Astrocyte (in vitro differentiated cells and primary cell): ENCODE results near the gene MLXIP. TPM values are rescaled to one million over a fixed set of nuclear protein-coding genes. Genes with fewer than 3 reads are reported as not detected.

Experiments
- DNase-seq: peaks from one replicate; pipeline ENCODE4 v3.0.0-alpha.2; 2010; ENCODE audit warnings: low read depth
- FAIRE-seq: peaks from 2 replicates; lab custom pipeline; 2011; peaks lifted over from hg19 to GRCh38; lab: Jason Lieb, UNC
- H2AFZ ChIP-seq: 2 replicates; pipeline ENCODE4 v1.6.0; 2012; ENCODE audit warnings: low read depth, low read length, inconsistent platforms
- H3K27ac ChIP-seq: 2 replicates; pipeline ENCODE4 v1.5.1; 2011; ENCODE audit warnings: low read depth, low read length, inconsistent platforms
- H3K27me3 ChIP-seq: 2 replicates; pipeline ENCODE4 v1.6.0; 2011; ENCODE audit warnings: low read length, inconsistent platforms; ENCODE audit not compliant: insufficient read depth
- H3K36me3 ChIP-seq: 2 replicates; pipeline ENCODE4 v1.5.1; 2011; ENCODE audit warnings: low read length, inconsistent platforms; ENCODE audit not compliant: insufficient read depth
- H3K4me1 ChIP-seq: 2 replicates; pipeline ENCODE4 v1.5.1; 2011; ENCODE audit warnings: low read length, inconsistent platforms; ENCODE audit not compliant: insufficient read depth
- H3K4me2 ChIP-seq: 2 replicates; pipeline ENCODE4 v1.6.0; 2012; ENCODE audit warnings: low read length, inconsistent platforms
- H3K4me3 ChIP-seq: 2 replicates; pipeline ENCODE4 v1.5.1; 2011; ENCODE audit warnings: low read depth, mild to moderate bottlenecking, low read length, inconsistent platforms; ENCODE audit not compliant: insufficient read depth
- H3K79me2 ChIP-seq: 2 replicates; pipeline ENCODE4 v1.6.0; 2012; ENCODE audit warnings: mild to moderate bottlenecking, low read length, inconsistent platforms; ENCODE audit not compliant: insufficient read depth
- H3K9ac ChIP-seq: 2 replicates; pipeline ENCODE4 v1.6.0; 2012; ENCODE audit warnings: mild to moderate bottlenecking, low read length, inconsistent platforms
- H3K9me3 ChIP-seq: 2 replicates; pipeline ENCODE4 v1.5.1; 2012; ENCODE audit warnings: low read depth, mild to moderate bottlenecking, low read length, inconsistent platforms; ENCODE audit not compliant: insufficient read depth
- H4K20me1 ChIP-seq: 2 replicates; pipeline ENCODE4 v1.6.0; 2012; ENCODE audit warnings: low read length, inconsistent platforms; ENCODE audit not compliant: insufficient read depth
- H3K27ac Mint-ChIP-seq: one replicate; pipeline ENCODE4 v1.8.0; 2021; ENCODE audit warnings: mild to moderate bottlenecking, mixed read lengths; ENCODE audit not compliant: unreplicated experiment
- H3K27me3 Mint-ChIP-seq: one replicate; pipeline ENCODE4 v1.8.0; 2021; ENCODE audit warnings: low read depth, mixed read lengths; ENCODE audit not compliant: unreplicated experiment
- H3K36me3 Mint-ChIP-seq: one replicate; pipeline ENCODE4 v1.8.0; 2021; ENCODE audit warnings: low read depth, mixed read lengths; ENCODE audit not compliant: unreplicated experiment
- H3K4me1 Mint-ChIP-seq: one replicate; pipeline ENCODE4 v1.8.0; 2021; ENCODE audit warnings: low read depth, mixed read lengths; ENCODE audit not compliant: unreplicated experiment
- H3K4me3 Mint-ChIP-seq: one replicate; pipeline ENCODE4 v1.8.0; 2021; ENCODE audit warnings: mild to moderate bottlenecking, moderate library complexity, mixed read lengths; ENCODE audit not compliant: unreplicated experiment
- H3K9me3 Mint-ChIP-seq: one replicate; pipeline ENCODE4 v1.8.0; 2021; ENCODE audit warnings: mild to moderate bottlenecking, mixed read lengths; ENCODE audit not compliant: unreplicated experiment
- CTCF ChIP-seq: IDR thresholded peaks from 2 replicates; pipeline ENCODE4 v1.5.1; 2011; ENCODE audit warnings: low read depth, mild to moderate bottlenecking, inconsistent platforms, low read length, moderate library complexity; ENCODE audit not compliant: insufficient read depth
- EZH2 ChIP-seq: IDR thresholded peaks from 2 replicates; pipeline ENCODE4 v1.6.1; 2012; ENCODE audit warnings: mild to moderate bottlenecking, low read length, inconsistent platforms; ENCODE audit not compliant: insufficient read depth
- total RNA-seq: library from RNA; stranded (reverse); gene quantifications from 2 replicates; pipeline ENCODE4 v1.2.1, GENCODE V29; 2021

The MLXIP gene
- total RNA-seq, 1 donor from 2014 or later, result 62.5 TPM

GRCh38 chr12:122067548-122067947 lies 11.0 kb upstream of the MLXIP start:
- no peaks in the 10 kb centered on the region for H3K9me3 Mint-ChIP-seq
- peak overlapping the region; percentile 35 for H3K4me2 ChIP-seq
- H3K9me3 ChIP-seq, result no peaks in the 10 kb centered on the region
- H3K4me1 ChIP-seq, result peaks cover 41% of the 10 kb centered on the region
- no peak overlapping the region for H3K9ac ChIP-seq
- H3K36me3 ChIP-seq, result no peaks in the 10 kb centered on the region
- H4K20me1 ChIP-seq, result peaks cover 4% of the 10 kb centered on the region
- no peak overlapping the region for H3K4me3 Mint-ChIP-seq
- no peak for TF ChIP-seq EZH2
- no peak for TF ChIP-seq CTCF
- no peaks in the 10 kb centered on the region for H3K79me2 ChIP-seq
- H3K27me3 Mint-ChIP-seq, result no peaks in the 10 kb centered on the region
- DNase-seq, result no peak
- no peak for FAIRE-seq
- no peak overlapping the region for H3K27ac Mint-ChIP-seq
- H3K4me3 ChIP-seq, result no peak overlapping the region
- no peak overlapping the region for H2AFZ ChIP-seq
- no peak overlapping the region for H3K27ac ChIP-seq
- peaks cover 26% of the 10 kb centered on the region for H3K4me1 Mint-ChIP-seq
- peaks cover 3% of the 10 kb centered on the region for H3K36me3 Mint-ChIP-seq
- H3K27me3 ChIP-seq, result no peaks in the 10 kb centered on the region

GRCh38 chr12:122067966-122068365 lies 10.6 kb upstream of the MLXIP start:
- Histone ChIP-seq H3K4me3 (no peak overlapping the region), H3K4me1 (peaks cover 37% of the 10 kb centered on the region), H3K79me2 (no peaks in the 10 kb centered on the region), H3K4me2 (peak overlapping the region; percentile 35), H3K9ac (no peak overlapping the region), H3K36me3 (no peaks in the 10 kb centered on the region), H2AFZ (no peak overlapping the region), H3K27me3 (no peaks in the 10 kb centered on the region), H3K9me3 (no peaks in the 10 kb centered on the region), H3K27ac (no peak overlapping the region), H4K20me1 (peaks cover 4% of the 10 kb centered on the region)
- H3K4me3 Mint-ChIP-seq, result no peak overlapping the region
- TF ChIP-seq EZH2 (no peak), CTCF (no peak)
- H3K36me3 Mint-ChIP-seq, result peaks cover 5% of the 10 kb centered on the region
- H3K27ac Mint-ChIP-seq, result no peak overlapping the region
- no peak for FAIRE-seq
- no peaks in the 10 kb centered on the region for H3K27me3 Mint-ChIP-seq
- H3K9me3 Mint-ChIP-seq, result no peaks in the 10 kb centered on the region
- DNase-seq, result peak; percentile 74
- H3K4me1 Mint-ChIP-seq, result peaks cover 27% of the 10 kb centered on the region
